GM12864 (cell line): ENCODE data around the gene EFR3B.

Source experiments
- DNase-seq: peaks from one replicate; pipeline ENCODE4 v3.0.0-alpha.2; 2011; ENCODE audit warnings: low read depth
- H3K4me3 ChIP-seq: 2 replicates; pipeline ENCODE4 v1.5.1; 2011; ENCODE audit warnings: mild to moderate bottlenecking, low read depth, low read length, control low read depth
- CTCF ChIP-seq: IDR thresholded peaks from 2 replicates; pipeline ENCODE4 v1.5.1; 2011; ENCODE audit warnings: low read depth, mild to moderate bottlenecking, moderate library complexity, low read length, control low read depth, inconsistent platforms; ENCODE audit errors: missing control alignments

EFR3B gene

GRCh38 chr2:25023333-25023732 is 18.5 kb upstream of the EFR3B start:
- H3K4me3 ChIP-seq = no peak overlapping the region
- TF ChIP-seq CTCF = no peak
- DNase-seq = no peak

GRCh38 chr2:25025229-25026007 is 16.5 kb upstream of the EFR3B start:
- no peak for DNase-seq
- H3K4me3 ChIP-seq = no peak overlapping the region
- no peak for TF ChIP-seq CTCF

- DNase-seq = no peak
- no peak for TF ChIP-seq CTCF
- no peak overlapping the region for H3K4me3 ChIP-seq
Observed at GRCh38 chr2:25026008-25026530, 15.8 kb upstream of the EFR3B start.

GRCh38 chr2:25029183-25029554 is 12.7 kb upstream of the EFR3B start:
- TF ChIP-seq CTCF = no peak
- no peak overlapping the region for H3K4me3 ChIP-seq
- no peak for DNase-seq

GRCh38 chr2:25030702-25031101 is 11.2 kb upstream of the EFR3B start:
- H3K4me3 ChIP-seq = no peak overlapping the region
- TF ChIP-seq CTCF = no peak
- no peak for DNase-seq

- no peak for DNase-seq
- H3K4me3 ChIP-seq = no peak overlapping the region
- TF ChIP-seq CTCF = no peak
Observed at GRCh38 chr2:25032094-25032493, 9.8 kb upstream of the EFR3B start.

GRCh38 chr2:25032901-25033300 is 9.0 kb upstream of the EFR3B start:
- no peak for TF ChIP-seq CTCF

More at GRCh38 chr2:25032901-25033300, 9.0 kb upstream of the EFR3B start:
- DNase-seq = no peak
- H3K4me3 ChIP-seq = no peak overlapping the region
